ENCODE results near the gene CPS1. TPM values are rescaled to one million over a fixed set of nuclear protein-coding genes. Genes with fewer than 3 reads are reported as not detected.

The CPS1 gene
- total and polyA plus RNA-seq, 2 of the 4 experiments (the other 2 are of a cell fraction) = 5.4 to 20.1 TPM

DNA sequence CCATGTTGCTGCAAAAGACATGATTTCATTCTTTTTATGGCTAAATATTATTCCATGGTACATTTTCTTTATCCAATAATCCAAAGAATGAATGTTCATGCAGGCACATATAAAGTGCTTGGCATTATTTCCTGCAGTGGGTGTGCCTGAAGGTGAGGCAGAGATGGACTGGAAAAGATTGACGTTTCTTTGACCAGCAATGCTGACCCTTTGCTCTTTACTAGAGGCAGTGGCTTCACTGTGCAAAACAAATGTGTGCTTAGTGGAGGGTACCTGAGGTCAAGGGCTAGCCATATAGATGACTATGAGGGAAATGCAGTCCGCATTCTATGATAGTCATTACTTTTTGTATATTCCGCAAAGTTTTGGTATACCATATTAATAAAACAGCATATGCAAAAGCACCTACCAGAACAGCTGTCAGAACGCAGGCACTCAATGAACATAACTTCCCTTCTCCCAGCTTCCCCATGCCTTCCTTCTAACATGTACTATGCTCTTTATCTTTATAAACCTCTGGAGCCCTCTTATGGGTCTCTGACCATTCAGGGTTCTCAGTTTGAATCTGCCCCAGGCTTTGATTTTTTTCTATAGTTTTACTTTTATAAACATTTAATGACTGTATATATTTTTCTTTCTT is 32.6 kb upstream of the CPS1 start:
- H3K9me3 ChIP-seq (ENCODE audit: control insufficient read depth, insufficient read depth, low read length) = no peaks in the 10 kb centered on the region
- ChIA-PET POLR2A (ENCODE audit: unreplicated experiment) (no interaction called here), CTCF (no interaction called here)
- H3K4ac ChIP-seq (ENCODE audit: low read depth, low read length) = no peak overlapping the region
- TF ChIP-seq SMC3 (IDR thresholded peaks at IDR 0.05; ENCODE audit: low read depth, low read length) (no peak), RCOR1 (IDR thresholded peaks at IDR 0.05; ENCODE audit: insufficient replicate concordance, low read length) (no peak), BHLHE40 (IDR thresholded peaks at IDR 0.05; ENCODE audit: low read depth, low read length) (no peak), CHD1 (IDR thresholded peaks at IDR 0.05; ENCODE audit: low read depth, low read length) (no peak), MAZ (IDR thresholded peaks at IDR 0.05; ENCODE audit: borderline replicate concordance, low read depth, low read length) (no peak), FOS (IDR thresholded peaks at IDR 0.05; ENCODE audit: low read depth, low read length) (no peak), NFE2L2 (IDR thresholded peaks at IDR 0.05; ENCODE audit: low read depth, low read length) (no peak), MXI1 (IDR thresholded peaks at IDR 0.05; ENCODE audit: borderline replicate concordance, low read depth, low read length) (no peak), CEBPB (IDR thresholded peaks at IDR 0.05; ENCODE audit: low read depth, low read length) (no peak), MAFK (IDR thresholded peaks at IDR 0.05; ENCODE audit: low read depth, low read length) (no peak), RAD21 (IDR thresholded peaks at IDR 0.05; ENCODE audit: low read length) (no peak)
- TF ChIP-seq, protein P1, sequence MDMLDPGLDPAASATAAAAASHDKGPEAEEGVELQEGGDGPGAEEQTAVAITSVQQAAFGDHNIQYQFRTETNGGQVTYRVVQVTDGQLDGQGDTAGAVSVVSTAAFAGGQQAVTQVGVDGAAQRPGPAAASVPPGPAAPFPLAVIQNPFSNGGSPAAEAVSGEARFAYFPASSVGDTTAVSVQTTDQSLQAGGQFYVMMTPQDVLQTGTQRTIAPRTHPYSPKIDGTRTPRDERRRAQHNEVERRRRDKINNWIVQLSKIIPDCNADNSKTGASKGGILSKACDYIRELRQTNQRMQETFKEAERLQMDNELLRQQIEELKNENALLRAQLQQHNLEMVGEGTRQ (IDR thresholded peaks at IDR 0.05; ENCODE audit: low read depth, low read length) = no peak
- TF ChIP-seq, protein P2, sequence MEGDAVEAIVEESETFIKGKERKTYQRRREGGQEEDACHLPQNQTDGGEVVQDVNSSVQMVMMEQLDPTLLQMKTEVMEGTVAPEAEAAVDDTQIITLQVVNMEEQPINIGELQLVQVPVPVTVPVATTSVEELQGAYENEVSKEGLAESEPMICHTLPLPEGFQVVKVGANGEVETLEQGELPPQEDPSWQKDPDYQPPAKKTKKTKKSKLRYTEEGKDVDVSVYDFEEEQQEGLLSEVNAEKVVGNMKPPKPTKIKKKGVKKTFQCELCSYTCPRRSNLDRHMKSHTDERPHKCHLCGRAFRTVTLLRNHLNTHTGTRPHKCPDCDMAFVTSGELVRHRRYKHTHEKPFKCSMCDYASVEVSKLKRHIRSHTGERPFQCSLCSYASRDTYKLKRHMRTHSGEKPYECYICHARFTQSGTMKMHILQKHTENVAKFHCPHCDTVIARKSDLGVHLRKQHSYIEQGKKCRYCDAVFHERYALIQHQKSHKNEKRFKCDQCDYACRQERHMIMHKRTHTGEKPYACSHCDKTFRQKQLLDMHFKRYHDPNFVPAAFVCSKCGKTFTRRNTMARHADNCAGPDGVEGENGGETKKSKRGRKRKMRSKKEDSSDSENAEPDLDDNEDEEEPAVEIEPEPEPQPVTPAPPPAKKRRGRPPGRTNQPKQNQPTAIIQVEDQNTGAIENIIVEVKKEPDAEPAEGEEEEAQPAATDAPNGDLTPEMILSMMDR (conservative IDR thresholded peaks at IDR 0.05; ENCODE audit: low read depth, low read length) = no peak
- TF ChIP-seq, protein P3, sequence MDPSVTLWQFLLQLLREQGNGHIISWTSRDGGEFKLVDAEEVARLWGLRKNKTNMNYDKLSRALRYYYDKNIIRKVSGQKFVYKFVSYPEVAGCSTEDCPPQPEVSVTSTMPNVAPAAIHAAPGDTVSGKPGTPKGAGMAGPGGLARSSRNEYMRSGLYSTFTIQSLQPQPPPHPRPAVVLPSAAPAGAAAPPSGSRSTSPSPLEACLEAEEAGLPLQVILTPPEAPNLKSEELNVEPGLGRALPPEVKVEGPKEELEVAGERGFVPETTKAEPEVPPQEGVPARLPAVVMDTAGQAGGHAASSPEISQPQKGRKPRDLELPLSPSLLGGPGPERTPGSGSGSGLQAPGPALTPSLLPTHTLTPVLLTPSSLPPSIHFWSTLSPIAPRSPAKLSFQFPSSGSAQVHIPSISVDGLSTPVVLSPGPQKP (IDR thresholded peaks at IDR 0.05; ENCODE audit: borderline replicate concordance, low read depth, low read length) = no peak
- no peak overlapping the region for H2AFZ ChIP-seq (replicated peaks; ENCODE audit: low read length, poor library complexity)
- no peak for ATAC-seq (ENCODE audit: low read depth)
- H3K27me3 ChIP-seq (ENCODE audit: control insufficient read depth, insufficient read depth, low read length) = no peaks in the 10 kb centered on the region
- H3K56ac ChIP-seq (ENCODE audit: extremely low read depth, insufficient read depth, low read length) = no peak overlapping the region
- H3K14ac ChIP-seq (replicated peaks; ENCODE audit: low read depth, low read length) = no peak overlapping the region
- no peak overlapping the region for H3K23ac ChIP-seq (ENCODE audit: low read depth, low read length)
- H2BK5ac ChIP-seq (ENCODE audit: low read depth, low read length, poor library complexity, severe bottlenecking) = no peak overlapping the region
- no peaks in the 10 kb centered on the region for H3K4me1 ChIP-seq (ENCODE audit: control insufficient read depth, insufficient read depth, low read length)
- intact Hi-C loops (cut with micrococcal nuclease) (no loop called here), dilution Hi-C loops (cut with HindIII; ENCODE audit: low sequenced_read_pairs, unreplicated experiment) (no loop called here), in situ Hi-C loops (cut with MboI; ENCODE audit: low sequenced_read_pairs) (no loop called here)
- WGBS, 2 experiments (ENCODE audit: extremely low coverage in 2 of 2, insufficient read length in 1 of 2) = no CpG with 5 or more reads among the region's 4 CpGs
- no peak overlapping the region for H3K4me2 ChIP-seq (ENCODE audit: low read depth, low read length)
- no peak overlapping the region for H4K8ac ChIP-seq (ENCODE audit: low read depth in 2 of 2, low read length in 2 of 2)
- H2BK20ac ChIP-seq (ENCODE audit: low read depth, low read length) = no peak overlapping the region
- H4K5ac ChIP-seq (ENCODE audit: low read depth, low read length) = no peak overlapping the region
- BruUV-seq (replicated peaks) = no TSS peak
- no peaks in the 10 kb centered on the region for H3K9me1 ChIP-seq (ENCODE audit: insufficient read depth, low read length)
- H3K79me1 ChIP-seq (ENCODE audit: low read depth in 1 of 2, low read length in 2 of 2) = no peaks in the 10 kb centered on the region
- no peak overlapping the region for H4K91ac ChIP-seq (ENCODE audit: insufficient read depth, low read depth, low read length)
- no peak overlapping the region for H3K18ac ChIP-seq (ENCODE audit: low read depth, low read length)
- no peaks in the 10 kb centered on the region for H4K20me1 ChIP-seq (ENCODE audit: insufficient read depth, low read length)
- no peaks in the 10 kb centered on the region for H3K36me3 ChIP-seq (ENCODE audit: control insufficient read depth, insufficient read depth, low read length)
- no peak for DNase-seq
- no peak overlapping the region for H2BK15ac ChIP-seq (ENCODE audit: low read depth, low read length)
- H2AK5ac ChIP-seq (ENCODE audit: low read depth, low read length) = no peak overlapping the region
- H3K9ac ChIP-seq (ENCODE audit: low read depth, low read length) = no peak overlapping the region
- no peak overlapping the region for H3K27ac ChIP-seq (ENCODE audit: insufficient read depth, low read length)
- H2AK9ac ChIP-seq (replicated peaks; ENCODE audit: low read depth, low read length, poor library complexity) = no peak overlapping the region
- H3K4me3 ChIP-seq (ENCODE audit: insufficient read depth, low read depth, low read length) = no peak overlapping the region
- H2BK120ac ChIP-seq (ENCODE audit: low read depth, low read length) = no peak overlapping the region

All from IMR-90 (cell line).